ENCODE data around the gene TNFSF18. TPM values are rescaled to one million over a fixed set of nuclear protein-coding genes. Genes with fewer than 3 reads are reported as not detected.

Gene TNFSF18
- polyA plus RNA-seq, 10 donors, result 0.08 to 0.37 (median 0.17) TPM; not detected in 1

DNA sequence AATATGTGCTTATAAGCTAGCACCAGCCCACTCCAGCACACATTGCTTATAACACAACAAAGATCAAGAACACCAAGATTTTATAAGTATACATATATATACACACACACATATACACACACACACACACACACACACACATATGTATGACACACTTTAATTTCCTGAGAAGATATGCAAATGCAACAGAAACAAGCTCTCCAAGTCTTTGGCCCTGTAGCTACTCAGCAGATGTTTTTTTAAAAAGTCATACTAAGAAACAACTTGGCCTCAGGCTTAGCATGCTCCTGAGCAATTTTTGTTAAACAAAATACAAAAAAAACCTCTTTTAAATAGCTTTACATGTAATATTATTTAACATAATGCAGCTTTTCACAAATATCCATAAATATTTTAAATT, 11.1 kb downstream of the TNFSF18 start:
- no peak for DNase-seq

DNA sequence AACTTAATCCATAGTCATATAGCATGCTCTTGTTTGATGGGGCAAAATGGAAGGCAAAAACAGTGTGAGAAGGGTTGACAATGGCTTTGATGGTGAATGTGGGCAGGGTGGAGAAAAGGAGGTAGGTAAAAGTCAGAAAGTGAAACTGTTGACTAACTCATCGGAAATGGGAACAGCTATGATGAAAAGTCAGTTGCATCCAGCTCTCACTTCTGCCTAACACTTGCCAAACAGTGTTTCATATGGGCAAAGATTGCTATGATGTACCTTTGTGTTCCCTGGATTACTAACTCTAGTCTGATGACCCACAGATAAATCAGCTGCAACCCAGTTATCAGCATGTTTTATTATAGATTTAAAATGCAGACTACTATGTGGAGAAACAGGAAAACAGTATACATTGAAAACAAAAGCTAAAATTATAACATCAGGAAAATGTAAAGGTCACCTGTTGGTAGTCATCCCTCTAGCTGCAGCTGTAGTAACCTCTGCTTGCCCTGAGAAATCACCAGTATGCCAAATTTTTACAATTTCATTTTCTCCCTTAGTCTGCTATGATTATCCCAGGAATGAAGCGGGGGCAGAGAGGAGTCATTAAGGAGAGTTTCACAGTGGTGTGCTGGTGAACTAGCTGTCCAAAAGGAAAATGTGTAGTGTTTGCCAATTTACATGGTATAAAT, 11.7 kb downstream of the TNFSF18 start:
- DNase-seq, result no peak

DNA sequence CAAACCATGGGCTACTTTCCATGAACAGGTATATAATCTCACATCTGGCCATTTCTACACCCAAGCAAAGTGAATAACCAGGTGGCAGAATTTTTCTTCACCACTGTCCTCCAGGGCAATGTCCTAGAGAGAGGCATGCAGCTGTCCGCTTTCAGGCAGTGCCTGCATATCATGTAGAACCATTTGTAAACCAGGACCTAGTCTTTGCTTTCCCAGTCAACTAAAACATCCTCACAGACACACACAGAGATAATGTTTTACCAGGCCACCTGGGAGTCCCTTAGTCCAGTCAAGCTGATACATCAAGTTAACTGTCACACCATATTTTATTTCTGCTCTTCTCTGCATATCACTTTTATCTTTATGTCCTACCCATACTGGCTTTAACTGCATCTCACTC, 26.2 kb downstream of the TNFSF18 start:
- DNase-seq, result no peak

- no peak for DNase-seq
These were observed 27.4 kb downstream of the TNFSF18 start for GRCh38 chr1:173023343-173023742.

DNA sequence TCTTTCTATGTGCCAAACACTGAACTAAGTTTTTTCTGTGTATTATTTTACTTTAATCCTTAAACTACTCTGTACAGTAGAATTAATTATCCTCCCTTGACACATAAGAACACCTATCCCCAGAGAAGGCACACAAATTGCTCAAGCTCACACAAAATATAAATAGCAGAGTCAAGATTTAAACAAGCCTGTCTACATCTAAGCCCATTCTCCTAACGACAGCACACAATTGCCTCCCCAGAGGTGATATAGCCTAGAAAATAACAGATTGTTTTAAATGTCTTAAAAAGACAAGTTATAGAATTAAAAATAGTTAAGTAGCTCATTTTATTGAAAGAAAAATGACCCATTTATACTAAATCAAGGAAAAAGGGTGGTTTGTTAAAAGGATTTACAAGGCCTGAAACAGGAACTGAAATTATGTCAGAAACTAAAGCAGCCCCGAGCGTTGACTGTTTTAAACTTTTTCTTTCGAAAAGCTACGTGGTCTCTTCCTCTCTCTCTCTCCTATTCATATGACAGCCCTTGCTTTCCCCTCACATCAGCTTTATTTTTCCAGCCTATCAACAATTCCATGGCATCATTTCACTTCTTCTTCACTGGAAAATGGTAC, 30.5 kb downstream of the TNFSF18 start:
- peak in 1 of 3 donors; percentile 15 for DNase-seq

- no peak for DNase-seq
These were observed 32.9 kb downstream of the TNFSF18 start for GRCh38 chr1:173017792-173018191.

- no peak for DNase-seq
These were observed 34.3 kb downstream of the TNFSF18 start for GRCh38 chr1:173016419-173016818.

GRCh38 chr1:173015629-173016028, 35.1 kb downstream of the TNFSF18 start:
- DNase-seq, result peak in 1 of 3 donors; percentile 10

DNA sequence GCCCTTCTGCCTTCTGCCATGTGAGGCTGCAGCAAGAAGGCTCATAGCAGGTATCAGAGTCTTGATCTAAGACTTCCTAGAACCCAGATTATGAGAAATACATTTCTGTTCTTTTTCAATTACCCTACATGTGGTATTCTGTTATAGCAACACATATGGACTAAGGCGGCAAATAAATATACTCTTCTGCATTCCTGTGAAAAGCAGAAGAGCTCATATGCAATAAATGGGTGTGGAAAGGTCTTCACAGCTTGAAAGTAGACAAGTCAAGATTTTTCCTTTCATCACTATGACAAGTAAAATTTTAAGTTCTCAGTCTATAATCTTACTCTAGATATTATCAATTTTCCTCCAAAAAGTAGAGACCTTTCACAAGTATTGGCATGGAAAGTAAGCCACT, 36.6 kb downstream of the TNFSF18 start:
- DNase-seq, result no peak

DNA sequence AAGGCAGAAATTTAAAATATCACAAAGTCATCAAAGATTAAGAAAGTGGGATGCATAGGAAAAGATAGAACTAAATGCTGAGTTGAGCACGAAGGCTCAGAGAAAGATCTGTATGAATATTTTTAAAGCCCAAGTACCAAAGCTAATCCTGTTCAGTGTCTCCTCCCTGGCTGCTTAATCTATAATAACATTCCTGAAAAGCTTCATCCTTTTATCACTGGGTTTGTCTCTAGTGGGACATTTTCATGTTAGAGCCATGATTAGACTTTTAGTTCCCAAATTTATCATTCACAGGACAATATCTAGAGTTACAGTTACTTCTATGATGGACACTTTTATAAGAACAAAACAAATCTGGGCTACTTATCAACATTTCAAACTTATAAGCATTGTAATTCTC, 38.6 kb downstream of the TNFSF18 start:
- no peak for DNase-seq

- DNase-seq, result peak in 1 of 3 donors; percentile 29
These were observed 41.1 kb downstream of the TNFSF18 start for GRCh38 chr1:173009597-173009996.

- no peak for DNase-seq
These were observed 45.4 kb downstream of the TNFSF18 start for GRCh38 chr1:173005196-173005864.

DNA sequence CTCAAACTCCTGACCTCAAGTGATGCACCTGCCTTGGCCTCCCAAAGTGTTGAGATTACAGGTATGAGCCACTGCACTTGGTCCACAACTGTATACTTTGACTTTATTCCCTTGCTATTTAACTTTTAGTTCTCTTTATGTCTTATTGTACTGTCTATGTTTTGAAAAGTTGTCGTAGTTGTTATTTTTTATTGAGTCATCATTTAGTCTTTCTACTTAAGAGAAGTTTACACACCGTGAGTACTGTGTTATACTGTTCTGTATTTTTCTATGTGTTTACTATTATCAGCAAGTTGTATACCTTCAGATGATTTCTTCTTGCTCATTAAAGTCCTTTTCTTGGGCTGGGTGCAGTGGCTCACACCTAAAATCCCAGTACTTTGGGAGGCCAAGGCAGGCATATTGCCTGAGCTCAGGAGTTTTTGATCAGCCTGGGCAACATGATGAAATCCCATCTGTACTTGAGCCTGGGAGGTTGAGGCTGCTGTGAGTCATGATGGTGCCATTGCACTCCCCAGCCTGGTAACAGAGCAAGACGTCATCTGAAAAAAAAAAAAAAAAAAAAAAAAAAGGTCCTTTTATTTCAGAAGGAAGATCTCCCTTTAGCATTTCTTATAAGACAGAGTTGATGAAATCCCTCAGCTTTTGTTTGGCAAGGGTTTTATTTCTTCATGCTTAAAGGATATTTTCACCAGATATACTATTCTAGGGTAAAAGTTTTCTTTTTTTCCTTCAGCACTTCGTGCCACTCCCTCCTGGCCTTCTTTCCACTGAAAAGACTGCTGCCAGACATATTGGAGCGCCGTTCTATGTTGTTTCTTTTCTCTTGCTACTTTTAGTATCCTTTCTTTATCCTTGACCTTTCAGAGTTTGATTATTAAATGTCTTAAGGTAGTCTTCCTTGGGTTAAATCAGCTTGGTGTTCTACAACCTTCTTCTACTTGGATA, 47.6 kb downstream of the TNFSF18 start:
- DNase-seq, result no peak

- DNase-seq, result no peak
These were observed 51.4 kb downstream of the TNFSF18 start for GRCh38 chr1:172999349-172999748.

GRCh38 chr1:172997941-172998361, 52.8 kb downstream of the TNFSF18 start:
- peak in 1 of 3 donors; percentile 13 for DNase-seq

- peak in 1 of 3 donors; percentile 66 for DNase-seq
These were observed 57.1 kb downstream of the TNFSF18 start for GRCh38 chr1:172993640-172994039.

DNA sequence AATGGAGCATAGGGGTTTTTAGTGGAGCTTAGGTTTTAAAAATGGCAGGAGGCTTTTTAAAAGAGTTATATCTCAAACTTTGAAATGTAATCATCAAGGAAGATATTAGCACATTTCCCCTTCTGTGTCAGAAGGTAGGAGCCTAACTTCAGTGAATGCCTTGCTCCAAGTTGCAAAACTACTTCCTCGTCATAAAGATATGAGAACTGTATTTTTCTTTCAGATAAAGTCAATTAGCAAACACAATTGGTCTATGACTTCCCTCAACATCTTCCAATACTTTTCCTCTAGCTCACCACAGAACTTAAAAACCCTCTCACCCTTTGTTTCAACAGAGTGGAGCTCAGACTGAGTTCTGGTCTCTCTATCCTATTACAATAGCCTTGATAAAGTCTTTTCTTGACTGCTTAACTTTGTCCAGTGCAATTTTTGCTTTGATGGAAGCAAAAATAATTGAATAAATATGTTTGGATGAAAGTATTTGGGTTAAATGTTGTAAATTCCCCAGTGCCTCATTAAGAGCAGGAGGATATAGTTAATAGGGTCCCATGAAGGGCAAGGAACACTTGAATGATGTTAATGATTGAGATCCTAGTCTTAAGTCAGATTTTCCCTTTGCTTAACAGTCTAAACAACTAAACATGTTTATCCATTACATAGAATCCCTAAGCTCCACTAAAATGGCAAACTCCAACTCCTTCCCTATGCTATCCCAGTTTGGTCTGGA, 58.9 kb downstream of the TNFSF18 start:
- no peak for DNase-seq

GRCh38 chr1:172990598-172991215, 60.0 kb downstream of the TNFSF18 start:
- peak in 1 of 3 donors; percentile 58 for DNase-seq
